NCI-H446 treated with DMSO at 0.1 percent for 48 hours (cell line): ENCODE results near the gene EEF1A1.
"Not testable (repeated sequence)": the region's sequence is repeated elsewhere in the genome, so short reads cannot be mapped to it uniquely, and the experiment has no call there.

ENCODE experiments used
- DNase-seq: peaks from one replicate; lab custom pipeline; 2025; lab: John Stamatoyannopoulos, UW

The EEF1A1 gene

GRCh38 chr6:73520688-73521350 is at the start of gene EEF1A1:
Gene EEF1A1, minus strand, starts transcription at chr6:73521032. Its CDS starts 1,006 bp downstream, at chr6:73520026.
- DNase-seq, result peak; percentile 98

DNA sequence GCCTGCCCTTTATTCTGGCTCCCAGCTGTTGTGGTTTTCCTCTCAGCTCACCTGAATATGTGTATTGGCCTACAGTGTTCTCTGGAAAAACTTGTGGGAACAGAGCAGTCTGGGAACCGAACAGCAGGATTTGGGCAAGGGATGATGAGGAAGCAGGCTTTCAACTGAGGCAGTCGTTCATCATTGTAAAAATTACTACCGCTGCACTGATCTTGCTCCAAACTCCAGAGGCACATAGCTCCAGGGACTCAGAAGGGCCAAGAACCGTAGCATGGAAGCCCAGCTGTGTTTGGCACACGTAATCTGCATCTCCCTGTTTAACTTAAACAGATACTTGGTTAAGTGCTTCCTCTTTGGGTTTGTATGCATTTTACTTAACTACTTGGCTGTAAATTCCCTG is 48.3 kb upstream of the EEF1A1 start:
- no peak for DNase-seq

DNA sequence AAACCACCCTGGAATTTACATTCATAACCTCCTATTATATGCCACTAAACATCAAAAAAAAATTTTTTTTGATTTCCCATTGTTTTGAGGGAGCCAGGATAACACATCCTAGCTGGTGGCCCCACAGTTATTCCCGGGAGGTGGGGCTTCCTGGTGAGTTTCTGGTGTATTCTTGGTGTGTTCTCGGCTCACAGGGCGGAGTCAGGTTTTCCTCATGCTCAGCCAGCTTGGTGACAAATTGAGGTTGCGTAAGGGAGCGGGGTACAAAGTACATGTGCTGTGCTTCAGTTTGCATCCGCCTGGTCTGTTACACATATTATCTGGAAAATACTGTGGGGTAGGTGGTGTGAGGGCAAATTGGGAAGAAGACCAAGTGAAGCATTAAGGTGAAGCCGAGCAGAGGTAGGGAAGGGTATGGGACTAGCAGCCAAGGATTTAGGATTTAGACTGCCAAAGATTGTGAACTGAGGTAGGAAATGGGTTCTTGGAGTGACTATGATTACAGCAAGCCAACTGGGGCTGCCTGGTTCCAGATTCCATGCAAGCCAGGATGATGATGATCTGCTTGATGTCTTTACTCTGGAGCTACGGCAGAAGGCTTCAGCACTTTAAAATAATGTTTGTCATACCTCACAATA is 46.2 kb upstream of the EEF1A1 start:
- no peak for DNase-seq

DNA sequence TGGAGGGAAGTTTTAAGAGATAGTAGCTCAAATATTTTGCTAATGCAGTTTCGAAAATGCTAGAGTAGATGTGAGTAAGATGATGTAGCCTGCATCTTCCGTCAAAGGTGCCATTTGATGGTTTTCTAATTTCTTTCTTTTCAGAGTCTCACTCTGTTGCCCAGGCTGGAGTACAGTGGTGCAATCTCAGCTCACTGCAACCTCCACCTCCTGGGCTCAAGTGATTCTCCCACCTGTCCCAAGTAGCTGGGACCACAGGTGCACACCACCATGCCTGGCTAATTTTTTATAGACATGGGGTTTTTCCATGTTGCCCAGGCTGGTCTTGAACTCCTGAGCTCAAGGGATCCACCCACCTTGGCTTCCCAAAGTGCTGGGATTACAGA is 45.6 kb upstream of the EEF1A1 start:
- DNase-seq, result not testable (repeated sequence)

DNA sequence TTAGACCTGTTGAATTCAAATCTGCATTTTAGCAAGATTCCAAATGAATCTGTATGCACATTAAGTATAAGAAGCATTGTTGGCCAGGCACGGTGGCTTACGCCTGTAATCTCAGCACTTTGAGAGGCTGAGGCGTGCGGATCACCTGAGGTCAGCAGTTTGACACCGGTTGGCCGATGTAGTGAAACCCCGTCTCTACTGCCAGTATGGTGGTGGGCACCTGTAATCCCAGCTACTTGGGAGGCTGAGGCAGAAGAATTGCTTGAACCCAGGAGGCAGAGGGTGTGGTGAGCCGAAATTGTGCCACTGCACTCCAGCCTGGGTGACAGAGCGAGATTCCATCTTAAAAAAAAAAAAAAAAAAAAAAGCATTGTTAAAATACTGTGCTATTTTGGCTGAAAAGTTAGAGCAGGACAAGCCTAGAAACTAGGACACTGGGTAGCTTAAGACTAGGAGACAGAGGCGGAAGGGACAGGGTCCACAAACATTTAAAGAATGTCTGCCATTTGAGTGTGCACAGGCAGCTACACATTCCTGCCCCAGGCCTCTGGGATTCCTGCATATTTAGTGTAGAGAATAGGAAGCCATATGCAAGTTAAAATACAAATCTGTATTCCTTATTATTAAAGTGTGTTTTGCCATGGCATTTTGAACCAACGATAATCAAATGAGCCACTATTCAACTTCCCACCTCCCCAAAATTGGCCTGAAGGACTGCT is 45.1 kb upstream of the EEF1A1 start:
- DNase-seq, result no peak

- no peak for DNase-seq
Observed at GRCh38 chr6:73564578-73565345, 43.9 kb upstream of the EEF1A1 start.

DNA sequence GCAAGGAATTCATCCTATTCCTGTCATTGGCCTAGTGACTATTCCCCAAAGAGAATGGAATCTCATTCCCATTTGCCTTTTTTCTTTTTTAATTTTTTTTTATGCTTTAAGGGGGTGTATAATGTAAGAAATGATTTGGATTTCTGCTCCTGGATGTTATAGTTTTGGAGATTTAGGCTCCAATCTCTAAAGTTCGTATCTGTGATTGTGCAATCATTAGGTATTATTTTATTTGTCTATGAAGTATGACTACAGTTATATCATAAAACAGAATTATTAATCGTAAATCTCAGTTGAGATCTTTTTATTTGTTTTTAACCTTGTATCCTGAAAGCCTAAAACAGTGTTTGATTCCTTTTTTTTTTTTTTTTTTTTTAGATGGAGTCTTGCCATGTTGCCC is 41.7 kb upstream of the EEF1A1 start:
- no peak for DNase-seq

- no peak for DNase-seq
Observed at GRCh38 chr6:73560853-73561407, 40.1 kb upstream of the EEF1A1 start.

- DNase-seq, result no peak
Observed at GRCh38 chr6:73560182-73560732, 39.4 kb upstream of the EEF1A1 start.

DNA sequence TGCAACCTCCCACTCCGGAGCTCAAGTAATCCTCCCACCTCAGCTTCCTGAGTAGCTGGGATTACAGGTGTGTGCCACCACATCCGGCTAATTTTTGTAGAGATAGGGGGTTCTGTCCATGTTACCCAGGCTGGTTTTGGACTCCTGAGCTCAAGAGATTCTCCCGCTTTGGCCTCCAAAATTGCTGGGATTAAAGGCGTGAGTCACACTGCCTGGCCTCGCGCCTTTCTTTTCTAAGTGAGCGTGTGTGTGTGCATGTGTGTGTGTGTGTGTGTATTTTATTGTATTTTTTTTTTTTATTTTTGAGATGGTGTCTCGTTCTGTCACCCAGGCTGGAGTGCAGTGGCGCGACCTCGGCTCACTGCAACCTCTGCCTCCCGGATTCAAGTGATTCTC is 38.6 kb upstream of the EEF1A1 start:
- not testable (repeated sequence) for DNase-seq

DNA sequence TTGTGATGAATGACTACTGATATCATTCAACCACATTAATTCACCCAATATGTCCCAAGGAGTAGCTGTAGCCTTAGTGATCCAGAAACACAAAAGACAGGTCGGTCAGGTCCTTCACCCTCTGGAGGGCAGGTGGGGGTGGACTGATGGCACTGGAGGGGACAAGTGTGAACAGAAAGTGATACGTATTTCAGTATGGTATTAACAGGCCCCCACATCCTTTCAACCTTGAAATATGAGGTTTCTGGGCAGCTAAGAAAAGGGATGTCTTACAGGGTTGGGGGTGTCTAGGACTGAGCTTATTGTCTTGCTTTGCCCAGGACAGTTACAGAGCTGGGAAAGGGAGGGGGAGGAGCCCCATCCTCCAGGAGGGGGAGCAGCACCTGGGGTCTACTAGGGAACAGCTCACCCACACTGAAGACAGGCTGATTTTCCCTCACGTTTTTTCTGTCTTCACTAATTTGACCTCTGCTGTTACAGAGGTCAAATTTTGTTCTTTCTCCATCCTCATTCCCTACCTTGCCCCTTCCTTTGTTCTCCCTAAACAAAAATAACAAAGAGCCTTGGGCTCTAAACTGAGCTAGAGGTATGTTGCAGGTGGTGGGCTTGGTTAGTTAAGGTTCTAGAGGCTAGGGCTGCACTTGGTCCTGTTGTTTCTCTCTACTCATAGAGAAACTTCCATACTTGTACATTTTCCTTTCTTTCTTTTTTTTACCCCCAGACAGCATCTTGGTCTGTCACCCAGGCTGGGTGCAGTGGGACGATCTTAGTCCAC is 38.0 kb upstream of the EEF1A1 start:
- DNase-seq, result no peak

DNA sequence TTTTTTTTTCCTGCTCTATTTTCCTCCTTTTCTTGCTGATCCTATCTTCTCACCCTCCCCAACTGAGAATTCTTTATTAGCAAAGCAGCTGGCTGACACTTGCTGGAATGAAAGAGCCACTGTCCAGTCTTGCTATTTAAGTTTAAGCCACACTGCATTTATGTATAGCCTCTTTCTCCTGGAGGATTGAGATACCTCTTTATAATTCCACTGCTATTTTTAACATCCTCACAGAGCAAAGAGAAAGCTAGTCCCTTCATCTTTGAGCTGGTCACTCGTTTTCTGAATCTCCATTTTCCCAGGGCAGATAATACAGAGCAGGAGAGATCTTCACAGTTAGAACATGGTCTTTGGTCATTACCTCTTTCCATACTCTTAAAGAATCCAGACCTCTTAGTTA is 36.0 kb upstream of the EEF1A1 start:
- DNase-seq, result no peak

DNA sequence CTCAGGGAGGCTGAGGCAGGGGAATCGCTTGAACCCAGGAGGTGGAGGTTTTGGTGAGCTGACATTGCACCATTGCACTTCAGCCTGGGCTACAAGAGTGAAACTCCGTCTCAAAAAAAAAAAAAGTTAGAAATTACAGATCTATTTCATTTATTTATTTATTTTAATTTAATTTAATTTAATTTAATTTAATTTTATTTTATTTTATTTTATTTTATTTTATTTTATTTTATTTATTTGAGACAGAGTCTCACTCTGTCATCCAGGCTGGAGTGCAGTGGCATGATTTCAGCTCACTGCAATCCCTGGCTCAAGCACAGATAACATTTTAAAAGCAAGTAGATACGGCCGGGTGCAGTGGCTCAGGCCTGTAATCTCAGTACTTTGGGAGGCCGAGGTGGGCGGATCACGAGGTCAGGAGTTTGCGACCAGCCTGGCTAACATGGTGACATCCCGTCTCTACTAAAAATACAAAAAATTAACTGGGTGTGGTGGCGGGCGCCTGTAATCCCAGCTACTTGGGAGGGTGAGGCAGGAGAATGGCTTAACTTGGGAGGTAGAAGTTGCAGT is 34.6 kb upstream of the EEF1A1 start:
- not testable (repeated sequence) for DNase-seq

DNA sequence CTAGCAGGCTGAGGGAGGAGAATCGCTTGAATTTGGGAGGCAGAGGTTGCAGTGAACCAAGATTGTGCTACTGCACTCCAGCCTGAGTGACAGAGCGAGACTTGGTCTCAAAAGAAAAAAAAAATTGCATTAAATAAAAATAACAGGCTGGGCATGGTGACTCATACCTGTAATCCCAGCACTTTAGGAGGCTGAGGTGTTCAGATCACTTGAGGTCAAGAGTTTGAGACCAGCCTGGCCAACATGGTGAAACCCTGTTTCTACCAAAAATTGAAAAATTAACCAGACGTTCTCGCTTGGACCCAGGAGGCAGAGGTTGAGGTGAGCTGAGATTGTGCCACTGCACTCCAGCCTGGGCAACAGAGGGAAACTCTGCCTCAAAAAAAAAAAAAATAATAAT is 30.3 kb upstream of the EEF1A1 start:
- DNase-seq, result not testable (repeated sequence)

- no peak for DNase-seq
Observed at GRCh38 chr6:73548458-73549446, 27.9 kb upstream of the EEF1A1 start.

DNA sequence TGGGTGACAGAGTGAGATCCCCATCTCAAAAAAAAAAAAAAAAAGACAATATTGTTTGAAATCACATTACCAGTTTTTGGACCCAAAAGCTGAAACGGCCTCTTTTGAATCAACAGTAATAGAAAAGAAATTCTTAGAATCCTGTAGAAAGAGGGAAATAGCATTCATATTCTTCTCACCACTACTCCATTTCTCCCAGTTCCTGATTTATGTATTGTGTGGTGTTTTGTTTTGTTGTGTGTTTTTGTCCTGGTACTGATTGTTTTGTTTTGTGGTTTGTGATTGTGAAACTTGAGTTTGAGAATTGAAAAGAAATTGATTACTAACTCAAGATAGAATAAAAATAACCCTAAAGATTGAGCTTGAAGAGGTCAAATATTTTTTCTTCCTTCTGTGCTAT is 26.2 kb upstream of the EEF1A1 start:
- no peak for DNase-seq

DNA sequence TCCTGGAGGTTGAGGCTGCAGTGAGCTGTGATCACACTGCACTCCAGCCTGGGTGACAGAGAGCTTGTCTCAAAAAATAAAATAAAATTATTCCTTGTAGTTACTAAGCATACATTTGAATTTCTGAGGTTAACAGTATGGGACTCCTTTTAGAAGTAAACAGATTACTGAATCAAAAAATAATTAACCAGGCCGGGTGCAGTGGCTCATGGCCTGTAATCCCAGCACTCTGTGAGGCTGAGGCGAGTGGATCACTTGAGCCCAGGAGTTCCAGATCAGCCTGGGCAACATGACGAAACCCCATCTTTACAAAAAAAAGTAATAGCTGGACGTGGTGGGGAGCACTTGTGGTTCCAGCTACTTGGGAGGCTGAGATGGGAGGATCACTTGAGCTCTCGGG is 22.1 kb upstream of the EEF1A1 start:
- DNase-seq, result no peak

- DNase-seq, result not testable (repeated sequence)
Observed at GRCh38 chr6:73542481-73542880, 21.6 kb upstream of the EEF1A1 start.

DNA sequence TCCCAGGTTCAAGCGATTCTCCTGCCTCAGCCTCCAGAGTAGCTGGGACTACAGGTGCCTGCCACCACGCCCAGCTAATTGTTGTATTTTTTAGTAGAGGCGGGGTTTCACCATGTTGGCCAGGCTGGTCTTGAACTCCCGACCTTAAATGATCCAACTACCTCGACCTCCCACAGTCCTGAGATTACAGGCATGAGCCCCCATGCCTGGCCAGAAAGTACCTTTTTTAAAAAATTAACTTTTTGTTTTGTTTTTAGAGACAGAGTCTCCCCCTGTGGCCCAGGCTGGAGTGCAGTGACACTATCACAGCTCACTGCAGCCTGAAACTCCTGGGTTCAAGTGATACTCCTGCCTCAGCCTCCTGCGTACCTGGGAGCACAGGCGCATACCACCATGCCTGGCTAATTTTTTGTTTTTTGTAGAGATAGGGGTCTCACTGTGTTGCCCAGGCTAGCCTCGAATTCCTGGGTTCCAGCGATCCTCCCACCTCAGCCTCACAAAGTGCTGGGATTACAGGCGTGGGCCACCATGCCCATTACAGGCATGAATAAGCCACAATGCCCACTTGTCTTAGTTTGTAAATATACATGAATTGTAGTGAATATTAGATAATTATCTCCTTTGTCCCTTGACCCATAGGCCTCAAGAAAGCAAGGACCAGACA is 17.4 kb upstream of the EEF1A1 start:
- no peak for DNase-seq
